HG02840 (cell line): ENCODE results near the gene RBM19.

Experiments used
- ATAC-seq: cut with Tn5 transposase; IDR thresholded peaks from one replicate; pipeline ENCODE4 v1.9.1; 2021; ENCODE audit warnings: mild to moderate bottlenecking, moderate library complexity, moderate number of reproducible peaks; ENCODE audit not compliant: unreplicated experiment, low FRiP score

Gene RBM19

GRCh38 chr12:113840401-113841042 lies 125.6 kb downstream of the RBM19 start:
- no peak for ATAC-seq

GRCh38 chr12:113838896-113839295 lies 127.2 kb downstream of the RBM19 start:
- no peak for ATAC-seq

- no peak for ATAC-seq
Measured at GRCh38 chr12:113837528-113838296, 128.4 kb downstream of the RBM19 start.

- ATAC-seq, result no peak
Measured at GRCh38 chr12:113837084-113837483, 129.0 kb downstream of the RBM19 start.

- ATAC-seq, result no peak
Measured at GRCh38 chr12:113835896-113836295, 130.2 kb downstream of the RBM19 start.

GRCh38 chr12:113835433-113835832 lies 130.7 kb downstream of the RBM19 start:
- ATAC-seq, result no peak

GRCh38 chr12:113833422-113833821 lies 132.7 kb downstream of the RBM19 start:
- ATAC-seq, result no peak

- no peak for ATAC-seq
Measured at GRCh38 chr12:113831476-113831875, 134.6 kb downstream of the RBM19 start.

- ATAC-seq, result no peak
Measured at GRCh38 chr12:113831016-113831415, 135.1 kb downstream of the RBM19 start.

- ATAC-seq, result no peak
Measured at GRCh38 chr12:113829212-113829611, 136.9 kb downstream of the RBM19 start.

- no peak for ATAC-seq
Measured at GRCh38 chr12:113827539-113828114, 138.5 kb downstream of the RBM19 start.

GRCh38 chr12:113826805-113827538 lies 139.2 kb downstream of the RBM19 start:
- ATAC-seq, result no peak

GRCh38 chr12:113825705-113826104 lies 140.4 kb downstream of the RBM19 start:
- ATAC-seq, result no peak

- ATAC-seq, result no peak
Measured at GRCh38 chr12:113823816-113824215, 142.3 kb downstream of the RBM19 start.

GRCh38 chr12:113823016-113823415 lies 143.1 kb downstream of the RBM19 start:
- ATAC-seq, result no peak

- ATAC-seq, result no peak
Measured at GRCh38 chr12:113820842-113821241, 145.3 kb downstream of the RBM19 start.

- no peak for ATAC-seq
Measured at GRCh38 chr12:113820309-113820708, 145.8 kb downstream of the RBM19 start.

GRCh38 chr12:113819495-113819894 lies 146.6 kb downstream of the RBM19 start:
- ATAC-seq, result no peak

- ATAC-seq, result no peak
Measured at GRCh38 chr12:113818833-113819232, 147.3 kb downstream of the RBM19 start.

GRCh38 chr12:113818283-113818682 lies 147.8 kb downstream of the RBM19 start:
- no peak for ATAC-seq

GRCh38 chr12:113816866-113817265 lies 149.3 kb downstream of the RBM19 start:
- ATAC-seq, result no peak
